Spleen (tissue), 13 donors: ENCODE measurements around the gene DMGDH. TPM values are rescaled to one million over a fixed set of nuclear protein-coding genes. Genes with fewer than 3 reads are reported as not detected.
A peak's percentile ranks its signal among the peaks of the same experiment; 100 is the strongest.

Experiments used
- DNase-seq: peaks from one replicate; pipeline ENCODE4 v3.0.0-alpha.2; 2020
- H3K27ac ChIP-seq, 8 donors: fragments of 200-600 bp; sonication (generic) in 7 of 8; 1 replicate in 4 of 8; 2 replicates in 4 of 8; pipeline versions ENCODE4 v1.5.0 to v1.8.0; 2016 to 2021; ENCODE audit warnings: inconsistent platforms in 4 of 8, mild to moderate bottlenecking in 4 of 8, moderate library complexity in 1 of 8
- H3K27me3 ChIP-seq, 7 donors: fragments of 200-600 bp; sonication (generic) in 6 of 7; replicated peaks in 1 of 7; 1 replicate in 4 of 7; 2 replicates in 3 of 7; pipeline versions ENCODE4 v1.5.0 to v1.8.0; 2016 to 2021; ENCODE audit warnings: inconsistent platforms in 3 of 7, mild to moderate bottlenecking in 1 of 7
- H3K36me3 ChIP-seq, 6 donors: fragments of 200-600 bp; sonication (generic) in 5 of 6; 1 replicate in 4 of 6; 2 replicates in 2 of 6; pipeline versions ENCODE4 v1.5.0 to v1.8.0; 2016 to 2021; ENCODE audit warnings: inconsistent platforms in 2 of 6
- H3K4me1 ChIP-seq, 6 donors: fragments of 200-600 bp; sonication (generic) in 5 of 6; 1 replicate in 3 of 6; 2 replicates in 3 of 6; pipeline versions ENCODE4 v1.5.0 to v1.8.0; 2016 to 2021; ENCODE audit warnings: inconsistent platforms in 3 of 6
- H3K4me3 ChIP-seq, 8 donors: fragments of 200-600 bp; sonication (generic) in 7 of 8; 1 replicate in 4 of 8; 2 replicates in 4 of 8; pipeline versions ENCODE4 v1.5.0 to v1.8.0; 2016 to 2021; ENCODE audit warnings: inconsistent platforms in 4 of 8, mild to moderate bottlenecking in 4 of 8, moderate library complexity in 2 of 8
- H3K9me3 ChIP-seq, 8 donors: fragments of 200-600 bp; sonication (generic) in 7 of 8; 1 replicate in 4 of 8; 2 replicates in 4 of 8; pipeline versions ENCODE4 v1.5.0 to v1.8.0; 2016 to 2021; ENCODE audit warnings: inconsistent platforms in 4 of 8
- POLR2A ChIP-seq, 3 donors: fragments of 450-650 bp; IDR thresholded peaks; one replicate each; pipeline ENCODE4 v1.5.1; 2017; ENCODE audit warnings: antibody characterized with exemption in 3 of 3, mild to moderate bottlenecking in 1 of 3
- POLR2AphosphoS5 ChIP-seq, 3 donors: sonication (generic); formaldehyde crosslinking; IDR thresholded peaks; one replicate each; pipeline ENCODE4 v1.5.1; 2017; ENCODE audit warnings: antibody characterized with exemption in 3 of 3
- WGBS, 5 donors: extraction: QIAGEN DNeasy Blood & Tissue Kit in 3 of 5; methylation state at CpG; one replicate each; pipeline versions ENCODE4 v1.1.5 to v1.1.7; 2013 to 2018; 5-methylcytosine and 5-hydroxymethylcytosine counted together
- intact Hi-C: fragments of 100-400 bp; cut with DNase I; formaldehyde crosslinking; loops from one replicate; pipeline ENCODE4 v1.15.0; 2023; ENCODE audit warnings: low total_unique reads
- long read RNA-seq, 2 donors: transcript quantifications; one replicate each; lab custom pipeline, GENCODE V29; 2026
- polyA plus RNA-seq, 3 donors: library from polyadenylated mRNA; stranded (reverse); fragments of 200-250 nt; gene quantifications; one replicate each; pipeline ENCODE4 v1.2.1, GENCODE V29; 2013
- total RNA-seq, 7 donors: library from RNA; depleted of rRNA in 3 of 7; stranded (reverse); fragments of >200 nt in 3 of 7; fragmentation: NEBNext Ultra II Directional in 4 of 7; extraction: Animal tissue kit (Norgen Biotek cat#: 25700) in 4 of 7; gene quantifications; one replicate each; pipeline versions ENCODE4 v1.1.0 to v1.2.1, GENCODE V29; 2016 to 2021
- TF ChIP-seq, protein P1 (sequence below), 11 experiments: fragments of 200-600 bp in 7 of 11; fragments of 450-650 bp in 4 of 11; sonication (generic) in 4 of 11; IDR thresholded peaks in 8 of 11; conservative IDR thresholded peaks in 3 of 11; 1 replicate in 7 of 11; 2 replicates in 4 of 11; pipeline versions ENCODE4 v1.4.0 to v1.8.0; 2016 to 2021; ENCODE audit warnings: antibody characterized with exemption in 11 of 11, inconsistent platforms in 4 of 11, mild to moderate bottlenecking in 1 of 11
- donor health status: healthy with polysubstance abuse.
- donor health status: DM: no; HTN: no; CAD: no; lungs with moderate emphysema.
- donor health status: DM: no; HTN: no; CAD: no.
- donor health status: Bipolar disorder and iron deficiency.
- donor health status: healthy.
- donor health status: DM: no; HTN: no; CAD: no.
- donor health status: DM: yes; HTN: yes; CAD: no.

Gene DMGDH
- total RNA-seq (1 to 10 TPM in 2 of 7 donors, under 1 TPM in 3, not detected in 2; 0.34 to 1.4 (median 0.60) TPM), polyA plus RNA-seq (under 1 TPM; 0.06 to 0.20 (median 0.13) TPM)
- long read RNA-seq, donor 1 = 0 reads
- long read RNA-seq, donor 2 = 0 reads

DNA sequence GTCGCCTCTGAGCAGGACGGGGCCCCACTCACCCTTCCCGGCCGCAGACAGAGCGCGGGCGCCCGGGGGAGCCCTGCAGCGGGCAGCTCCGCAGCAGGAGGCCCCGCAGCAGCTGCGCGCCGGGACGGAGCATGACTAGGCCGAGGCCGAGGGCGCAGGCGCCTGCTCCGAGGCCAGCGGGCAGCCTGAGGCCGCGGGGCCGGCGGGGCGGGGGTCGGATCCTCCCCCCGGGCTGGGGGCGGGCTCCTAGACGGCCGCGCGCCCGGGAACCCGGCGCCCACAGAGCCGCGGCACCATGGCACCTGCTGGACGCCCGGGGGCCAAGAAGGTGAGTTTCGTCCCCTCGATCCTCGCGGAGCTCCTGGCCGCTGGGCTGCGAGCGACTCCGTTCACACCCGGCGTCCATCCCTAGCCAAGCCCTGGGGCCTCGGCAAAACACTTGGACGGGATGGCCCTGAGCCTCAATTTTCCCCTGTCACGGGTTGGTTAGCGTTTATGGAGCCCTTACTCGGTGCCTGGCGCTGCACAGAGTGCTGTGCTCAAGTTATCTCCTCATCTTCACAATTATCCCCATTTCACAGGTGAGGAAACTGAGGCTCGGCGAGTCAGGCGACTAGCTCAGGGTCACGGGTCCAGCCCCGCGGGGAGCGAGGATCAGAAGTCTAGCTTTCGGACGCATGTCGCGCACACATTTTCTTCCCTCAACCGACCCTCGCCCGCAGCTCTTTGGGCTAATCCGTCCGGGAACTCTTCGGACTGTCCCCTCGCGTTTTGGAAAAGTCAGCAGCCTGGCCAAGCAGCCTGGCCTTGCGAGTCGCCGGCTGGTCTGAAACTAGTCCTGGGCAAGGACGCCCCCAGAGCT, at the start of gene DMGDH, which contains the start of gene BHMT2:
Gene DMGDH (minus strand): TSS at position 187 of the 862 bp plus-strand sequence. CDS start 54 bp downstream, at position 133.
Gene BHMT2 (plus strand): TSS at position 280 of the 862 bp plus-strand sequence. CDS start 16 bp downstream, at position 296.
- TF ChIP-seq POLR2AphosphoS5 (IDR thresholded peaks at IDR 0.05) (no peak), POLR2A (IDR thresholded peaks at IDR 0.05) (no peak)
- TF ChIP-seq, protein P1, sequence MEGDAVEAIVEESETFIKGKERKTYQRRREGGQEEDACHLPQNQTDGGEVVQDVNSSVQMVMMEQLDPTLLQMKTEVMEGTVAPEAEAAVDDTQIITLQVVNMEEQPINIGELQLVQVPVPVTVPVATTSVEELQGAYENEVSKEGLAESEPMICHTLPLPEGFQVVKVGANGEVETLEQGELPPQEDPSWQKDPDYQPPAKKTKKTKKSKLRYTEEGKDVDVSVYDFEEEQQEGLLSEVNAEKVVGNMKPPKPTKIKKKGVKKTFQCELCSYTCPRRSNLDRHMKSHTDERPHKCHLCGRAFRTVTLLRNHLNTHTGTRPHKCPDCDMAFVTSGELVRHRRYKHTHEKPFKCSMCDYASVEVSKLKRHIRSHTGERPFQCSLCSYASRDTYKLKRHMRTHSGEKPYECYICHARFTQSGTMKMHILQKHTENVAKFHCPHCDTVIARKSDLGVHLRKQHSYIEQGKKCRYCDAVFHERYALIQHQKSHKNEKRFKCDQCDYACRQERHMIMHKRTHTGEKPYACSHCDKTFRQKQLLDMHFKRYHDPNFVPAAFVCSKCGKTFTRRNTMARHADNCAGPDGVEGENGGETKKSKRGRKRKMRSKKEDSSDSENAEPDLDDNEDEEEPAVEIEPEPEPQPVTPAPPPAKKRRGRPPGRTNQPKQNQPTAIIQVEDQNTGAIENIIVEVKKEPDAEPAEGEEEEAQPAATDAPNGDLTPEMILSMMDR (IDR thresholded peaks at IDR 0.05 in 8 of 11, conservative IDR thresholded peaks at IDR 0.05 in 3 of 11) = no peak
- peaks cover 0 to 3% (median 0%) of the 10 kb centered on the region in 8 donors for H3K9me3 ChIP-seq
- peak within 1 kb of the TSS in 5 of 8 donors; percentile 9 to 39 (median 19) for H3K4me3 ChIP-seq
- intact Hi-C loops = no loop called here
- 29 to 54% (median 43%) methylated on average over 45 to 79 of the region's 79 CpGs for WGBS, 5 donors
- H3K27ac ChIP-seq = no peak within 1 kb of the TSS
- H3K4me1 ChIP-seq = peaks cover 0 to 10% (median 0%) of the 10 kb centered on the region in 6 donors
- DNase-seq = no peak
- H3K27me3 ChIP-seq = peaks cover 0 to 45% (median 22%) of the 10 kb centered on the region in 7 donors
- H3K36me3 ChIP-seq = no peaks in the 10 kb centered on the region

DNA sequence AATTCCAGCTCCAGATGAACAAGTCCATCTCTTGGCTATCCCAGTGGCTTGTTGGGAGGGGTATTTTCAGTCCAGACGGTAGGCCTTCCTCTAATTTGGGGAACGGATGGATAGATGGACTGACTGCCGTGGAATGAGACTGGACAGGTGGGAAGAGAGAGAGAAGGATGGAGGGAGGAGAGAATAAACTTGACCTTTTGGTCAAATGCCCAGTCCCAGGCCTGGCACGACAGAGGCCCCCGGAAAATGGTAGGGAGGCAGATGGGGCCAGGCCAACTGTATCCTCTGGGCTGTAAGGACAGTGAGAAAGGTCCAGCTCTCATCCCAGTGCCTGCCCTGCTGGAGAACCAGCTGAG, 43.2 kb upstream of the DMGDH start:
- Histone ChIP-seq H3K27me3 (peaks cover 0 to 45% (median 36%) of the 10 kb centered on the region in 7 donors), H3K4me1 (peaks cover 0 to 10% (median 0%) of the 10 kb centered on the region in 6 donors), H3K36me3 (no peaks in the 10 kb centered on the region), H3K27ac (no peak overlapping the region), H3K9me3 (no peaks in the 10 kb centered on the region), H3K4me3 (no peak overlapping the region)
- DNase-seq = no peak
- intact Hi-C loops = no loop called here
- 80 to 92% (median 83%) methylated on average over 5 of the region's 5 CpGs for WGBS, 5 donors
- TF ChIP-seq POLR2A (IDR thresholded peaks at IDR 0.05) = no peak
- TF ChIP-seq, protein P1 (IDR thresholded peaks at IDR 0.05 in 8 of 11, conservative IDR thresholded peaks at IDR 0.05 in 3 of 11) = no peak
- TF ChIP-seq POLR2AphosphoS5 (IDR thresholded peaks at IDR 0.05) = no peak

DNA sequence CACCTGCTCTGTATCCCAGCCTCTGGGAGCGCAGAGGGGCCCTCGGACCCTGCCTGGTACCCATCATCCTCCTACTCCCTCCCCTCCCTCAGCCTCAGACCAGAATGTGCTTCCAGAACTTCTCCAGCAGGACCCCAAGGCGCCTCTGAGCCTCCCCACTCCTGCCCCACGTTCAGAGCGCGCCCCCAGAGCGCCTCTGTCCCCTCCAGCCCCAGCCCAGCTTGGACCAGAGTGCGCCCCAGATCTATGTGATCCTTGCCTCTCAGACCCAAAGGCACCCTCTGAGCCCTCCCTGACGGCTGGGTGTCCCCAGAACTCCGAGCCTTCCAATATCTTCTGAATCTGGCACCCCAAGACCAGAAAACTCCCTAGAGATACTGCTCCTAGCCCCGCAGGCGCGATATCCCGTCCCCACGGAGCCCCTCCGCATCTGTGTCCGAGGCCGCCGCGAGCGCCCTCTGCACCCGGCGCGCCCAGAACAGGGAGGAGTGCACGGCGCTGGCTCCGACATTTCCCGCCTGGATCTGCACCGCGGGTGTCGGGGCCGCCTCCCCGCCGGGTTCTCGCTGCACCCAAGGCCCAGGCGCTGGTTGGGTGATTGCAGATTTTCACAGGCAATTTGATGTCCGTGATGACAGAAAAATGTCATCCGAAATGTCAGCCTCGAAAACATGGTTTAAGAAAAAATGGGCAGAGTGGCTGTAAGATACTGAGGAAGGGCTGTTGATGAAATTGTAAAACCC, 42.7 kb upstream of the DMGDH start:
- no peak for DNase-seq
- Histone ChIP-seq H3K36me3 (no peaks in the 10 kb centered on the region), H3K27ac (no peak overlapping the region), H3K4me3 (no peak overlapping the region), H3K4me1 (peaks cover 0 to 10% (median 0%) of the 10 kb centered on the region in 6 donors), H3K27me3 (peaks cover 0 to 48% (median 36%) of the 10 kb centered on the region in 7 donors), H3K9me3 (no peaks in the 10 kb centered on the region)
- intact Hi-C loops = no loop called here
- WGBS, 5 donors = 8 to 10% (median 9%) methylated on average over 38 to 39 of the region's 39 CpGs
- TF ChIP-seq, protein P1 (IDR thresholded peaks at IDR 0.05 in 8 of 11, conservative IDR thresholded peaks at IDR 0.05 in 3 of 11) = no peak
- TF ChIP-seq POLR2AphosphoS5 (IDR thresholded peaks at IDR 0.05) (no peak), POLR2A (IDR thresholded peaks at IDR 0.05) (no peak)
